IMR-90 (cell line): ENCODE measurements around the gene TPSG1. TPM values are rescaled to one million over a fixed set of nuclear protein-coding genes. Genes with fewer than 3 reads are reported as not detected.

Source experiments
- ATAC-seq: fragments of 200-7000 bp; cut with Tn5 transposase; 2 replicates; pipeline ENCODE4 v1.9.1; 2020; ENCODE audit warnings: low read depth, mild to moderate bottlenecking, moderate library complexity
- BruUV-seq: library from RNA; stranded (reverse); fragments of 400-500 nt; replicated peaks from 2 replicates; lab custom pipeline; 2021; lab: Mats Ljungman, UMichigan
- CTCF ChIA-PET: fragments of 300-600 bp; formaldehyde crosslinking; extraction: SDS; loops from one replicate; lab custom pipeline; 2021; ENCODE audit warnings: antibody characterized with exemption; lab: Yijun Ruan, JAX
- POLR2A ChIA-PET: fragments of 300-600 bp; sonication (Branson Sonifier 250); formaldehyde crosslinking; loops from one replicate; lab custom pipeline; 2022; ENCODE audit warnings: antibody characterized with exemption; ENCODE audit not compliant: unreplicated experiment; lab: Charles Lee
- DNase-seq: peaks from one replicate; pipeline ENCODE4 v3.0.0; 2013
- H2AFZ ChIP-seq: replicated peaks from 2 replicates; pipeline ENCODE3; 2013; ENCODE audit warnings: low read length, mild to moderate bottlenecking; ENCODE audit not compliant: poor library complexity
- H2AK5ac ChIP-seq: 2 replicates; pipeline ENCODE4 v1.6.1; 2013; ENCODE audit warnings: low read depth, low read length, inconsistent platforms
- H2AK9ac ChIP-seq: replicated peaks from 2 replicates; pipeline ENCODE3; 2013; ENCODE audit warnings: mild to moderate bottlenecking, low read depth, low read length, moderate library complexity; ENCODE audit not compliant: poor library complexity
- H2BK120ac ChIP-seq: 2 replicates; pipeline ENCODE4 v1.6.1; 2013; ENCODE audit warnings: low read depth, low read length, inconsistent platforms
- H2BK15ac ChIP-seq: 3 replicates; pipeline ENCODE4 v1.6.1; 2013; ENCODE audit warnings: low read depth, low read length, inconsistent platforms
- H2BK20ac ChIP-seq: 2 replicates; pipeline ENCODE4 v1.6.1; 2013; ENCODE audit warnings: low read depth, mild to moderate bottlenecking, inconsistent platforms, low read length, moderate library complexity
- H2BK5ac ChIP-seq: 2 replicates; pipeline ENCODE4 v1.6.1; 2013; ENCODE audit warnings: mild to moderate bottlenecking, low read depth, low read length, inconsistent platforms; ENCODE audit not compliant: poor library complexity, severe bottlenecking
- H3K14ac ChIP-seq: replicated peaks from 2 replicates; pipeline ENCODE4 v1.6.1; 2013; ENCODE audit warnings: low read depth, low read length, inconsistent platforms
- H3K18ac ChIP-seq: 2 replicates; pipeline ENCODE4 v1.6.1; 2013; ENCODE audit warnings: low read depth, low read length, control low read depth
- H3K23ac ChIP-seq: 2 replicates; pipeline ENCODE4 v1.6.1; 2013; ENCODE audit warnings: low read depth, low read length, inconsistent platforms
- H3K27ac ChIP-seq: 2 replicates; pipeline ENCODE4 v1.5.1; 2013; ENCODE audit warnings: mild to moderate bottlenecking, control low read depth, low read length; ENCODE audit not compliant: insufficient read depth
- H3K27me3 ChIP-seq: 2 replicates; pipeline ENCODE4 v1.6.1; 2013; ENCODE audit warnings: low read length; ENCODE audit not compliant: control insufficient read depth, insufficient read depth
- H3K36me3 ChIP-seq: 2 replicates; pipeline ENCODE4 v1.6.1; 2013; ENCODE audit warnings: low read length, mixed read lengths; ENCODE audit not compliant: control insufficient read depth, insufficient read depth
- H3K4ac ChIP-seq: 2 replicates; pipeline ENCODE4 v1.6.1; 2013; ENCODE audit warnings: low read depth, low read length, inconsistent platforms
- H3K4me1 ChIP-seq: 2 replicates; pipeline ENCODE4 v1.6.1; 2013; ENCODE audit warnings: low read length, mixed read lengths; ENCODE audit not compliant: control insufficient read depth, insufficient read depth
- H3K4me2 ChIP-seq: 2 replicates; pipeline ENCODE4 v1.6.1; 2013; ENCODE audit warnings: low read depth, mild to moderate bottlenecking, control low read depth, low read length, moderate library complexity
- H3K4me3 ChIP-seq: 2 replicates; pipeline ENCODE4 v1.5.1; 2013; ENCODE audit warnings: low read depth, mild to moderate bottlenecking, control low read depth, low read length, moderate library complexity; ENCODE audit not compliant: insufficient read depth
- H3K56ac ChIP-seq: 2 replicates; pipeline ENCODE4 v1.6.1; 2013; ENCODE audit warnings: low read length, inconsistent platforms; ENCODE audit not compliant: insufficient read depth; ENCODE audit errors: extremely low read depth
- H3K79me1 ChIP-seq, 2 experiments: 2 replicates each; pipeline ENCODE4 v1.6.1; 2013; ENCODE audit warnings: low read length in 2 of 2, inconsistent platforms in 1 of 2, low read depth in 1 of 2
- H3K9ac ChIP-seq: 2 replicates; pipeline ENCODE4 v1.6.1; 2013; ENCODE audit warnings: low read depth, low read length, control low read depth
- H3K9me1 ChIP-seq: 2 replicates; pipeline ENCODE4 v1.6.1; 2013; ENCODE audit warnings: low read length, inconsistent platforms; ENCODE audit not compliant: insufficient read depth
- H3K9me3 ChIP-seq: 2 replicates; pipeline ENCODE4 v1.6.1; 2013; ENCODE audit warnings: low read length; ENCODE audit not compliant: control insufficient read depth, insufficient read depth
- H4K20me1 ChIP-seq: 2 replicates; pipeline ENCODE4 v1.6.1; 2013; ENCODE audit warnings: low read length, inconsistent platforms; ENCODE audit not compliant: insufficient read depth
- H4K5ac ChIP-seq: 2 replicates; pipeline ENCODE4 v1.6.1; 2013; ENCODE audit warnings: mild to moderate bottlenecking, low read depth, low read length, control low read depth
- H4K8ac ChIP-seq, 2 experiments: 2 replicates each; pipeline ENCODE4 v1.6.1; 2013; ENCODE audit warnings: low read depth in 2 of 2, low read length in 2 of 2, control low read depth in 1 of 2, inconsistent platforms in 1 of 2
- H4K91ac ChIP-seq: 2 replicates; pipeline ENCODE4 v1.6.1; 2013; ENCODE audit warnings: low read depth, low read length, inconsistent platforms; ENCODE audit not compliant: insufficient read depth
- BHLHE40 ChIP-seq: fragments of 150-350 bp; IDR thresholded peaks from 2 replicates; pipeline ENCODE4 v1.6.1; 2016; ENCODE audit warnings: mild to moderate bottlenecking, low read depth, low read length
- RCOR1 ChIP-seq: IDR thresholded peaks from 2 replicates; pipeline ENCODE4 v1.6.1; 2012; ENCODE audit warnings: mild to moderate bottlenecking, low read length, improper control_type of control experiment; ENCODE audit not compliant: insufficient replicate concordance
- WGBS, 2 experiments: methylation state at CpG; one replicate each; pipeline versions ENCODE4 v1.1.5 to v1.1.7; 2013; ENCODE audit warnings: missing lambda C conversion rate in 2 of 2; ENCODE audit not compliant: insufficient read length in 1 of 2; ENCODE audit errors: extremely low coverage in 2 of 2; 5-methylcytosine and 5-hydroxymethylcytosine counted together
- dilution Hi-C: fragments of 300-500 bp; cut with HindIII; formaldehyde crosslinking; loops from one replicate; pipeline ENCODE4 v1.14.3; 2018; ENCODE audit warnings: low sequenced_read_pairs; ENCODE audit not compliant: unreplicated experiment
- in situ Hi-C: fragments of 300-500 bp; cut with MboI; formaldehyde crosslinking; loops from 3 replicates; pipeline ENCODE4 v1.14.3; 2019; ENCODE audit warnings: low sequenced_read_pairs, inconsistent platforms, mixed read lengths
- intact Hi-C: fragments of 100-400 bp; cut with micrococcal nuclease; formaldehyde crosslinking; loops from 2 replicates; pipeline ENCODE4 v1.10.0; 2022
- polyA plus RNA-seq, 3 experiments: library from polyadenylated mRNA; depleted of rRNA; stranded (reverse); fragments of >200 nt; gene quantifications; 2 replicates each; pipeline ENCODE4 v1.2.3, GENCODE V29; 2012; ENCODE audit warnings: low replicate concordance in 1 of 3
- total RNA-seq: library from RNA; depleted of rRNA; stranded (reverse); fragments of >200 nt; gene quantifications from 2 replicates; pipeline ENCODE4 v1.2.3, GENCODE V29; 2012

The TPSG1 gene
- total and polyA plus RNA-seq, 2 of the 4 experiments (the other 2 are of a cell fraction), result not detected

GRCh38 chr16:1216681-1217400 lies 8.2 kb downstream of the TPSG1 start:
- WGBS, 2 experiments, result 87% methylated on average over 23 of the region's 32 CpGs; no CpG with 5 or more reads in 1 of the 2 experiments
- Histone ChIP-seq H2BK20ac (no peak overlapping the region), H3K4me2 (no peak overlapping the region), H3K18ac (no peak overlapping the region), H4K91ac (no peak overlapping the region), H3K27me3 (no peaks in the 10 kb centered on the region), H2AFZ (no peak overlapping the region), H3K4ac (no peak overlapping the region), H4K8ac (no peak overlapping the region), H3K9me1 (no peaks in the 10 kb centered on the region), H3K4me1 (no peaks in the 10 kb centered on the region), H3K23ac (no peak overlapping the region), H4K20me1 (no peaks in the 10 kb centered on the region), H3K27ac (no peak overlapping the region), H3K9ac (no peak overlapping the region), H2BK15ac (no peak overlapping the region), H2AK5ac (no peak overlapping the region), H2AK9ac (no peak overlapping the region), H3K14ac (no peak overlapping the region), H2BK120ac (no peak overlapping the region), H4K5ac (no peak overlapping the region), H3K56ac (no peak overlapping the region), H3K9me3 (no peaks in the 10 kb centered on the region), H3K79me1 (no peaks in the 10 kb centered on the region), H3K36me3 (peaks cover 4% of the 10 kb centered on the region; the same call in 1 of the 2 replicates), H2BK5ac (no peak overlapping the region), H3K4me3 (no peak overlapping the region)
- ChIA-PET POLR2A (no interaction called here), CTCF (no interaction called here)
- dilution Hi-C loops, result no loop called here
- intact Hi-C loops, result no loop called here
- no peak for ATAC-seq
- BruUV-seq, result no TSS peak
- in situ Hi-C loops, result loop anchor here (25.0 kb wide), 1 partner anchor 405 kb away; the partner anchor contains the start of gene GNG13
- TF ChIP-seq RCOR1 (no peak), BHLHE40 (no peak)
- DNase-seq, result no peak
